Trophoblast cell (in vitro differentiated cells and primary cell): ENCODE data around the gene IGF2R.

Experiments
- DNase-seq, 2 donors: peaks; one replicate each; pipeline ENCODE4 v3.0.0-alpha.2; 2016
- H2AFZ ChIP-seq: 2 replicates; pipeline ENCODE4 v1.6.1; 2013; ENCODE audit warnings: low read length, moderate library complexity, mild to moderate bottlenecking; ENCODE audit not compliant: insufficient read depth, poor library complexity
- H2AK5ac ChIP-seq: 2 replicates; pipeline ENCODE4 v1.6.1; 2013; ENCODE audit warnings: mild to moderate bottlenecking, low read length
- H2BK120ac ChIP-seq: 2 replicates; pipeline ENCODE4 v1.6.1; 2013; ENCODE audit warnings: low read length, mild to moderate bottlenecking, moderate library complexity; ENCODE audit not compliant: insufficient read depth, poor library complexity
- H2BK12ac ChIP-seq: 2 replicates; pipeline ENCODE4 v1.6.1; 2013; ENCODE audit warnings: mild to moderate bottlenecking, low read length, moderate library complexity
- H2BK5ac ChIP-seq: 2 replicates; pipeline ENCODE4 v1.6.1; 2013; ENCODE audit warnings: low read length, low read depth, moderate library complexity, mild to moderate bottlenecking; ENCODE audit not compliant: poor library complexity
- H3K14ac ChIP-seq: 2 replicates; pipeline ENCODE4 v1.6.1; 2013; ENCODE audit warnings: mild to moderate bottlenecking, low read length
- H3K18ac ChIP-seq: 2 replicates; pipeline ENCODE4 v1.6.1; 2013; ENCODE audit warnings: mild to moderate bottlenecking, low read length
- H3K23ac ChIP-seq: 2 replicates; pipeline ENCODE4 v1.6.1; 2013; ENCODE audit warnings: low read length
- H3K27ac ChIP-seq: 2 replicates; pipeline ENCODE4 v1.5.1; 2013; ENCODE audit warnings: low read depth, mild to moderate bottlenecking, inconsistent platforms, low read length, moderate library complexity
- H3K27me3 ChIP-seq: 2 replicates; pipeline ENCODE4 v1.6.1; 2013; ENCODE audit warnings: inconsistent platforms, mild to moderate bottlenecking, low read length, moderate library complexity; ENCODE audit not compliant: insufficient read depth
- H3K36me3 ChIP-seq, 2 experiments: 1 replicate in 1 of 2; 2 replicates in 1 of 2; pipeline ENCODE4 v1.6.1; 2013; ENCODE audit warnings: low read length in 2 of 2, mild to moderate bottlenecking in 2 of 2, moderate library complexity in 1 of 2; ENCODE audit not compliant: insufficient read depth in 2 of 2, control insufficient read depth in 1 of 2
- H3K4ac ChIP-seq: 2 replicates; pipeline ENCODE4 v1.6.1; 2013; ENCODE audit warnings: low read depth, mild to moderate bottlenecking, low read length, moderate library complexity
- H3K4me1 ChIP-seq, 2 experiments: 1 replicate in 1 of 2; 2 replicates in 1 of 2; pipeline ENCODE4 v1.6.1; 2013; ENCODE audit warnings: low read length in 2 of 2, mild to moderate bottlenecking in 2 of 2, moderate library complexity in 1 of 2; ENCODE audit not compliant: insufficient read depth in 2 of 2, control insufficient read depth in 1 of 2
- H3K4me2 ChIP-seq: 2 replicates; pipeline ENCODE4 v1.6.1; 2013; ENCODE audit warnings: inconsistent platforms, mild to moderate bottlenecking, low read length, moderate library complexity
- H3K4me3 ChIP-seq: 2 replicates; pipeline ENCODE4 v1.5.1; 2013; ENCODE audit warnings: mild to moderate bottlenecking, low read depth, low read length, inconsistent platforms
- H3K79me1 ChIP-seq: one replicate; pipeline ENCODE4 v1.6.1; 2013; ENCODE audit warnings: low read length
- H3K79me2 ChIP-seq: 2 replicates; pipeline ENCODE4 v1.6.1; 2013; ENCODE audit warnings: low read length, mild to moderate bottlenecking; ENCODE audit not compliant: control insufficient read depth, insufficient read depth, poor library complexity
- H3K9ac ChIP-seq: 2 replicates; pipeline ENCODE4 v1.6.1; 2013; ENCODE audit warnings: mild to moderate bottlenecking, low read length
- H3K9me3 ChIP-seq: 2 replicates; pipeline ENCODE4 v1.6.1; 2013; ENCODE audit warnings: low read depth, mild to moderate bottlenecking, control low read depth, inconsistent platforms, low read length; ENCODE audit not compliant: insufficient read depth
- H4K12ac ChIP-seq: 2 replicates; pipeline ENCODE4 v1.6.1; 2013; ENCODE audit warnings: low read depth, mild to moderate bottlenecking, low read length, moderate library complexity
- H4K8ac ChIP-seq: 2 replicates; pipeline ENCODE4 v1.6.1; 2013; ENCODE audit warnings: low read depth, mild to moderate bottlenecking, low read length, moderate library complexity
- H4K91ac ChIP-seq: one replicate; pipeline ENCODE4 v1.6.1; 2013; ENCODE audit warnings: low read depth, mild to moderate bottlenecking, low read length, moderate library complexity
- WGBS: extraction: QIAGEN DNeasy Blood & Tissue Kit; methylation state at CpG from one replicate; pipeline ENCODE4 v1.1.7; 2013; ENCODE audit warnings: missing lambda C conversion rate; ENCODE audit not compliant: insufficient read length, insufficient coverage; ENCODE audit errors: extremely low coverage; 5-methylcytosine and 5-hydroxymethylcytosine counted together

IGF2R gene

DNA sequence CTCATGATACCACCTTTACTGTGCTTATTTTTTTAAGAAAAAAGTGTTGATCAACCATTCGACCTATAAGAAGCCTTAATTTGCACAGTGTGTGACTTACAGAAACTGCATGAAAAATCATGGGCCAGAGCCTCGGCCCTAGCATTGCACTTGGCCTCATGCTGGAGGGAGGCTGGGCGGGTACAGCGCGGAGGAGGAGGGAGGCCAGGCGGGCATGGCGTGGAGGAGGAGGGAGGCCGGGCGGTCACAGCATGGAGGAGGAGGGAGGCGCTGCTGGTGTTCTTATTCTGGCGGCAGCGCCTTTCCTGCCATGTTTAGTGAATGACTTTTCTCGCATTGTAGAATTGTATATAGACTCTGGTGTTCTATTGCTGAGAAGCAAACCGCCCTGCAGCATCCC is 137.1 kb downstream of the IGF2R start:
- no peak overlapping the region for H3K27ac ChIP-seq

DNA sequence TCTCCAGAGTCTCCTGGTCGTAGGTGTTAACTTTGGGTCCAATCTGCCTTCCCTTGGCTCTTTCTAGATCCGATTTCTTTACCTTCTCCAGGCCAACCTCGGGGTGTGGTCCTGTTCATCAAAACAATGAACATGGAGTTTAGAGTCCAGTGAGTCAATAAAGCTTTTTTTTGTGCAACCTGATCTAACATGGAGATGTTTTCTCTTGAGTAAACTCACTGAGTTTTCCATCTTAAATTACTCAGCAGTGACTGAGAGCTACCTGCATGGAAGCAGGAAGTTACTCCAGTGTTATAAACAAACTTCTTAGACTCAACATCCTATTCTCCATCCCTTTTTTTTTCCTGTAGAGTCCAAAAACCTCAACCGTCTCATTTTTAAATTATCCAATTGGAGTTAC is 137.8 kb downstream of the IGF2R start:
- H2BK12ac ChIP-seq = no peak overlapping the region
- WGBS = 100% methylated on average over 1 of the region's 4 CpGs
- H3K23ac ChIP-seq = no peak overlapping the region

More for the DNA sequence above, 137.1 kb downstream of the IGF2R start:
- H3K23ac ChIP-seq = no peak overlapping the region
- no peak overlapping the region for H2AFZ ChIP-seq
- no peak overlapping the region for H2BK120ac ChIP-seq
- H3K9ac ChIP-seq = no peak overlapping the region
- H3K9me3 ChIP-seq = no peaks in the 10 kb centered on the region
- no CpG with 5 or more reads among the region's 14 CpGs for WGBS
- no peak overlapping the region for H4K8ac ChIP-seq
- no peak overlapping the region for H4K91ac ChIP-seq
- H3K4ac ChIP-seq = no peak overlapping the region
- H3K4me3 ChIP-seq = no peak overlapping the region
- no peak overlapping the region for H4K12ac ChIP-seq
- no peak overlapping the region for H3K14ac ChIP-seq
- no peak overlapping the region for H3K18ac ChIP-seq
- no peak overlapping the region for H3K4me2 ChIP-seq
- H3K4me1 ChIP-seq = no peaks in the 10 kb centered on the region
- H3K27me3 ChIP-seq = no peaks in the 10 kb centered on the region
- no peak overlapping the region for H2BK12ac ChIP-seq
- H3K79me1 ChIP-seq = no peaks in the 10 kb centered on the region
- H3K36me3 ChIP-seq = peaks cover 54 to 62% of the 10 kb centered on the region in 2 experiments
- H2BK5ac ChIP-seq = no peak overlapping the region
- no peak for DNase-seq
- no peaks in the 10 kb centered on the region for H3K79me2 ChIP-seq
- no peak overlapping the region for H2AK5ac ChIP-seq

DNA sequence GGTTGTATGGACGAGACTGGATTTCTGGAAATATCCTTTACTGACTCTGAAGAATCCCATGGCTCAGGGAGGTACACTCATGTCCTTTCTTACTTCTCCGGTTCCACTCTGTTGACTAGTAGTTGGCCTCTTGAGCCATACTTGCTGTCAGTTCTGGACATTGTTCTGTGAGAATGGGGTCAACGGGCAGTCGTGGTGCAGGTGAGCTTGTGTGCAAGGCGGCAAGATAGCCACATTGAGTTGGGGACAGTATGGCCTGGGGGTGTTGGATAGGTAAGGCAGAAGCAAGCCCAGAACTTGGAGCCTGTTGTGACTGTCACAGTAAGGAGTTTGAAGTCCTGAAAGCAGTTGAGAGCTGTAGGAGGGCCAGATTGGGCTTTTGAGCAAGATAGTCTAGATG is 139.2 kb downstream of the IGF2R start:
- no CpG with 5 or more reads among the region's 5 CpGs for WGBS

More for the DNA sequence above, 137.8 kb downstream of the IGF2R start:
- no peaks in the 10 kb centered on the region for H3K79me2 ChIP-seq
- H3K4me2 ChIP-seq = no peak overlapping the region
- H4K8ac ChIP-seq = no peak overlapping the region
- peaks cover 47 to 55% of the 10 kb centered on the region in 2 experiments for H3K36me3 ChIP-seq
- H3K79me1 ChIP-seq = no peaks in the 10 kb centered on the region
- no peak overlapping the region for H3K9ac ChIP-seq
- no peak overlapping the region for H2AFZ ChIP-seq
- no peak for DNase-seq
- no peaks in the 10 kb centered on the region for H3K9me3 ChIP-seq
- no peak overlapping the region for H2BK120ac ChIP-seq
- H3K18ac ChIP-seq = no peak overlapping the region
- H3K14ac ChIP-seq = no peak overlapping the region
- no peak overlapping the region for H3K4me3 ChIP-seq
- H2AK5ac ChIP-seq = no peak overlapping the region
- H2BK5ac ChIP-seq = no peak overlapping the region
- no peaks in the 10 kb centered on the region for H3K4me1 ChIP-seq
- H4K91ac ChIP-seq = no peak overlapping the region
- H3K4ac ChIP-seq = no peak overlapping the region
- H4K12ac ChIP-seq = no peak overlapping the region
- H3K27ac ChIP-seq = no peak overlapping the region
- no peaks in the 10 kb centered on the region for H3K27me3 ChIP-seq

DNA sequence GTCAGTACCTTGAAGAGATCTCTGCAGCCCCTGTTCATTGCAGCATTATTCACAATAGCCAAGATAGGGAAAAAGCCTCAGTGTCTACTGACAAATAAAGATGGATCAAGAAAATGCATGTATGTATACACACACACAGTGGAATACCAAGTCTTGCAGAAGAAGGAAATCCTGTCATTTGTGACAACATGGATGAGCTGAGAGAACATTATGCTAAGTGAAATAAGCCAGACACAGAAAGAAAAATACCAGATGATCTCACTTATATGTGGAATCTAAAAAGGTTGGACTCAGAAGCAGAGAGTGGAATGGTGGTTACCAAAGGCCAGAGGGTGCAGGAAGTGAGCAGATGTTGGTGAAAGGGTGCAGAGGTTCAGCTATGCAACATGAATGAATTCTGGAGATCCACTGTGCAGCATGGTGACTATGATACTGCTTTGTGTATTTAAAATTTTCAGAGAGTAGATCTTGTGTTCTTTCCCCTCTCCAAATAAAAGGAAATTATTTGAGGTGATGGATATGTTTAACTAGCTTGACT is 141.8 kb downstream of the IGF2R start:
- Histone ChIP-seq H3K14ac (no peak overlapping the region), H2AK5ac (no peak overlapping the region), H4K8ac (no peak overlapping the region), H2BK5ac (no peak overlapping the region), H3K4me3 (no peak overlapping the region), H3K23ac (no peak overlapping the region), H4K91ac (no peak overlapping the region), H3K79me1 (no peaks in the 10 kb centered on the region), H4K12ac (no peak overlapping the region), H2AFZ (no peak overlapping the region), H3K4ac (no peak overlapping the region), H3K27me3 (no peaks in the 10 kb centered on the region), H3K9me3 (no peaks in the 10 kb centered on the region), H3K36me3 (peaks cover 13 to 21% of the 10 kb centered on the region in 2 experiments), H2BK120ac (no peak overlapping the region), H3K79me2 (no peaks in the 10 kb centered on the region), H3K27ac (no peak overlapping the region), H3K9ac (no peak overlapping the region), H3K18ac (no peak overlapping the region), H2BK12ac (no peak overlapping the region), H3K4me1 (no peaks in the 10 kb centered on the region), H3K4me2 (no peak overlapping the region)
- DNase-seq = no peak

More for the DNA sequence above, 139.2 kb downstream of the IGF2R start:
- H3K27ac ChIP-seq = no peak overlapping the region
- H2BK12ac ChIP-seq = no peak overlapping the region
- no peak overlapping the region for H2BK120ac ChIP-seq
- H3K4me1 ChIP-seq = no peaks in the 10 kb centered on the region
- H3K79me1 ChIP-seq = no peaks in the 10 kb centered on the region
- no peaks in the 10 kb centered on the region for H3K27me3 ChIP-seq
- no peak overlapping the region for H2BK5ac ChIP-seq
- no peak overlapping the region for H3K4me3 ChIP-seq
- H3K14ac ChIP-seq = no peak overlapping the region
- DNase-seq = no peak
- H3K79me2 ChIP-seq = no peaks in the 10 kb centered on the region
- no peak overlapping the region for H3K4me2 ChIP-seq
- H3K23ac ChIP-seq = no peak overlapping the region
- H3K9me3 ChIP-seq = no peaks in the 10 kb centered on the region
- no peak overlapping the region for H2AK5ac ChIP-seq
- no peak overlapping the region for H2AFZ ChIP-seq
- H4K12ac ChIP-seq = no peak overlapping the region
- no peak overlapping the region for H4K91ac ChIP-seq
- H3K36me3 ChIP-seq = peaks cover 36 to 41% of the 10 kb centered on the region in 2 experiments
- no peak overlapping the region for H3K9ac ChIP-seq
- no peak overlapping the region for H3K4ac ChIP-seq
- no peak overlapping the region for H3K18ac ChIP-seq
- no peak overlapping the region for H4K8ac ChIP-seq
